NOMO-1 treated with DMSO at 0.1 percent for 48 hours (cell line): Measurements from ENCODE around the gene PCDHGA1.

Experiments
- DNase-seq: peaks from one replicate; lab custom pipeline; 2025; ENCODE audit not compliant: unreplicated experiment; lab: John Stamatoyannopoulos, UW

The PCDHGA1 gene

GRCh38 chr5:141512390-141512910, 182.1 kb downstream of the PCDHGA1 start:
- peak; percentile 9 for DNase-seq

- DNase-seq = no peak
Observed at GRCh38 chr5:141512911-141513626, 182.8 kb downstream of the PCDHGA1 start.

DNA sequence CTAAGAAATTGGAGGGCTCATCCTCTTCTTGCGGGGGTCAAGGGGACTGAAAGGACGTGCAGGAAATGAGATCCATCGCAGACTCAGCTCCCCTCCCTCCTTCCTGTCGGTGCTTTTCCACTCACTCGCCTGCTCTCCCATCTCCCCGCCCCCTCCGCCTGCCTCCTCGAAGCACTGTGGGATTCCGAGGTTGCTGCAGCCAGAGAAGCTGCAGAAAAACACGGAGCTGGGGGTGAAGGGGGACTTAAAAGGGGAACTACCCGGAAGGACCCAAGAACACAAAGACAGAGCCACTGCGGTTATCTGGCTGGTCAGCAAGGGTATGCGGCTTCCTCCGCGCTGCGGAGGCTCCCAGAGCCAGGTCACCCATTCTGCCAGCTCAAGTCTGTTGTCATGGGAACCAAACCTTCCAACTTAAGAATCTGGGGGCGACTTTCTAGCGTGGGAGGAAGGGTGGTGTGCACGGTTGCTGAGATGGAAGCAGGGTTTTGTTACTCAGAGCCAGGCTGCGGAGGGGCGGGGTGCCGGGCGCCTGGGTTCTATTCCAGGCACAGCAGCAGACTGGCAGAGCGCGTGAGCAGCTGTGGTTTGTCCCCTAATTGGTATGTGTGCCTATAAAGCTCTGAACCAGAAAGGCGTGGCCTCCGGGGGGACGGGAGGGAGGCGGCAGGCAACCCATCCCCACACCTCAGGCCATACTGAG, 183.5 kb downstream of the PCDHGA1 start:
- DNase-seq = no peak

DNA sequence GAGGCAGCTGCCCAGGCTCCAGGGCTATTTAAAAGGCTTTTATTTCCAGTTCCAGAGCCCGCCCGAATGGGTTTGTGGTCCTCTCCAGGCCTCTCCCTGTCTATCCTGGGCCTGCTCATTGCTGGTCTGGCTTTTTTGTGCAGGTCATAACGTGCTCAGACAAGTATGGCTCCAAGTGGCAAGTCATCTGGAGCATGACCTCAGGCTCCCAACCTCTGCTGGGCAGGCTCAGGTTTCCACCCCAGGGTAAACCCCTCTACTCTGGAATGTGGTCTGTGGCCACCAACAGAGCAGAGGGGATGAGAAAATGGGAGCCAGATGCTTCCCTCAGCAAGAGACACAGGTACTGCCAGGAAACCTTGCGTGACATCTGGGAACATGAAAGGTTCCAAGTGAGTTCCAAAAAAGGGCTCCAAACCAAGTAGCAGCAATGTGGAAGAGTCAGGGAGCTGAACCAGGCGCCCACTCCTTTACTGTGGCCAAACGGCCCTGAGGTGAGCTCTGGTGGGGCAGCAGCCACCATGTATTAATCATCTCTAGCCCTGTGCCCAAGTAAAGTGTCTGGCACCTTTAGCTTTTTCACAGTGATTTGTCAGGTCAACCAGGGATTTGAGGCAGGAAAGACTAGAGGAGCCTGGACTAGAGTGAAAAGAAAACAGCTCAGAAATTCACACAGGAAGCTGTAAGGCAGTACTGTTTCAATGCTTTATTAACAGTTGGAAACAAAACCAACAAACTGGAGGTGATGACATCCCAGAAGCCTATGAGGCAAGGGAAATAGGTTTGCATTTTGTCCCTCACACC, 184.2 kb downstream of the PCDHGA1 start:
- DNase-seq = no peak

- no peak for DNase-seq
Observed at GRCh38 chr5:141515141-141515540, 184.8 kb downstream of the PCDHGA1 start.

DNA sequence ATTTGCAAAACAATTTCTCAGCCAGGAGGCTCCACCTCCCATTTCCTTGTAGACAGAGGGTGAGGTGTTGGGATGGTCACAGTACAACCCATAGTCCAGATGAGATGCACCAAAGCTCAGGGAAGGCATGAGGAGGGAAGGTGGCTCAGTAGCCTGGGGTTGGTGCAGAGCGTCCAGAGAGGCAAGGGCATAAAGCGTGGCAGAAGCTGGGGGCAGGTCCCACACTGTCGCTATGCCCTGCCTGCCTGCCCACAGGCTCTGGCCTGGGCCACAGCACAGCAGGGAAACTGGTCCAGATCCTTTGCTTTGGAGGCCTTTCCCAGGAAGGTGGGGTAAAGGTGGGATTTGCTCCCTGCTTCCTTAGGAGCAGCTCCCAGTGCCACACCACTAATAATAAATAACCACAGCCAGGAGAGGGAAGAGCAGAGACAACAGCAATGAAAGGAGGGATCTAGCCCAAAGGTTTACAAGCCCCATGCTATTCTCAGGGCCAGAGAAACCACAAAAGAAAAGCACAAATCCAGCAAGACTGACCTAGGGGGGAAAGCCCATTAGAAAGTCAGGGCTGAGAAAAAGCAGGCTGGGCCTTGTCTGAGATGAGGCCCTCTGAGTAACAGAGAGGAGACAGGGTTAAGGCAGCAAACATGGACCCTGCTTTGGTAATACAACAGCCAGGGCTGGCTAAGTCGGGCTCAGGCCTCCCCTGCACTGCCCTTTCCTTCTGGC, 185.8 kb downstream of the PCDHGA1 start:
- DNase-seq = no peak

DNA sequence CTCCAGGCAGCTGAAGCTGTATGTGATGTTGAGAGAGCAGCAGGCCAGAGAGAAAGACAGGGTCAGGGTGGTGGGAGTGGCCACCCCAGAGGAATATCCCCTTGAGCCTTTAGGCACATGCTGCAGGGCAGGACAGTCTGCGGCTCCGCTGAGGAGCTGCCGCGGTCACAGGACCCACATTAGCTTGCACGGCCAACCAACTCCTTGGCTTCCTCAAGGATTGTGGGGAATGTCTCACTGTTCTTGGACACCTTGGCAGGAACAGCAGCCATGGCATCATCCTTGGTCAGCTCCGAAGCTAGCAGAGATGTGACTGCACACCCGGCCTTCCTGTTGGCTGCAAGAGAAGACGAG, 186.3 kb downstream of the PCDHGA1 start:
- DNase-seq = no peak

GRCh38 chr5:141517312-141517711, 187.0 kb downstream of the PCDHGA1 start:
- DNase-seq = no peak

DNA sequence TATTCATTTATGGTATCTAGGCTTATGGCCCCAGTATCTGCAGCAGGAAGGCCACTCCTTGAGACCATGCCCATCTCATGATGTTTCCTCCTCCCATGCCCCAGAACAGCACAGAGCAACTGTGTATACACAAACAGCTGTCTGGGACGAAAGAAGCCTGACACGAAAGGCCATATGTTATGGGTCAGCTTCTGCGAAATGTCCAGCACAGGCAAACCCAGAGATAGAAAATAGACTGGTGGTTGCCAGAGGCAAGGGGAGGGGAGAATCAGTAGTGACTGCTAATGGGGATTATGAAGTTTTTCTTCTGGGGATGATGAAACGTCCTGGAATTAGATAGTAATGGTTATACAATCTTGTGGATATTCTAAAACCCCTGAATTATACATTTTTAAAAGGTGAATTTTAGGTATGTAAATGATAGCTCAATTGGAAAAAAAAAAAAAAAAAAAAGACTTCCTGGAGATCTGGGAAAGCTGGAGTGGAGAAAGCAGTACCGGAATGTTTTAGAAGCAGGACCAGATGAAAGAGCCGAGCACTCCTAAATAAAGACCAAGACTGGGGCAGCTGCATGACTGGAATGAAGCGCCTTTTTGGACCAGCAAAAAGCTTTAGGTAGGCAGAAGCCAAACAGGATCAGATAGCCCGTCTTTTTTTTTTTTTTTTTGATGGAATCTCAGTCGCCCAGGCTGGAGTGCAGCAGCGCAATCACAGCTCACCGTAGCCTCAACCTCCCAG, 187.7 kb downstream of the PCDHGA1 start:
- DNase-seq = no peak

DNA sequence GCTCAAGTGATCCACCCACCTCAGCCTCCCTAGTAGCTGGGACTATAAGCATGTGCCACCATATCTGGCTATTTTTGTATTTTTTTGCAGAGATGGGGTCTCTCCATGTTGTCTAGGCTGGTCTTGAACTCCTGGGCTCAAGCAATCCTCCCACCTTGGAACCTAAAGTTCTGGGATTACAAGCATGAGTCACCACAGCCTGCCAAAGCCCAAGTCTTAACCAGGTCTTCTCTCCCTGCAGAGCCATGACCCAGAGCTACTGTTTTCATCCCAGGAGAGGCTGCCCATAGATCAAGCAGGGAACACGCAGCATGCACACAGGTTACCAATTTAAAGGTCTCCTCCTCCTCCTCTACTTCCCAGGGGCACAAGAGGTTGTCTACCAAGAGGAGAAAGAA, 188.3 kb downstream of the PCDHGA1 start:
- no peak for DNase-seq

- DNase-seq = peak; percentile 44
Observed at GRCh38 chr5:141519605-141520565, 189.6 kb downstream of the PCDHGA1 start.

DNA sequence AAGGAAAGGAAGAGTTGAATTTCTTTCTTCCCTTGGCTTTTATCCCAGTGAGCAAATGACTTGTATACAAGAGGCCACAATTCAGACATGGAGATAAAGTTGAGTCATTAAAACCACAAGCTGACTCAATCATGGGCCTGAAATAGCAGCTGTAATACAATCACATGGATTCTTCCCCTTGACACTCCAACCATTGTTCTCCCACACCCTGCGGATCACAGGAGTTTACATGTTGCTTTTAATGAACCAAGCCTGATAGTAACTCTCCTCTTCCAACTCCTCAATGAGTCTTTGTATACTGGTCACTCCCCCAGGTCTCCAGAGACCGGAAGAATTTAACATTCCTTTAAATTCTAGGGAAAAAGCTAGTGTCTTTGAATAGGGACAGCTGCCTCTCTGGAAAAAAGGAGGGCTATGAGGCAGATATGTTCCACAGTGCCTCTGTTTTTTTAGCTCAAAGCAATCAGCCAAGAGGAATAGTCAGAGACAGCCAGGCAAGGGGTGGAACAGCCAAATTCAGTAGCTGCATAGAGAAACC, 191.0 kb downstream of the PCDHGA1 start:
- DNase-seq = peak; percentile 91

GRCh38 chr5:141522301-141522700, 192.0 kb downstream of the PCDHGA1 start:
- DNase-seq = no peak

- no peak for DNase-seq
Observed at GRCh38 chr5:141523991-141524390, 193.7 kb downstream of the PCDHGA1 start.

DNA sequence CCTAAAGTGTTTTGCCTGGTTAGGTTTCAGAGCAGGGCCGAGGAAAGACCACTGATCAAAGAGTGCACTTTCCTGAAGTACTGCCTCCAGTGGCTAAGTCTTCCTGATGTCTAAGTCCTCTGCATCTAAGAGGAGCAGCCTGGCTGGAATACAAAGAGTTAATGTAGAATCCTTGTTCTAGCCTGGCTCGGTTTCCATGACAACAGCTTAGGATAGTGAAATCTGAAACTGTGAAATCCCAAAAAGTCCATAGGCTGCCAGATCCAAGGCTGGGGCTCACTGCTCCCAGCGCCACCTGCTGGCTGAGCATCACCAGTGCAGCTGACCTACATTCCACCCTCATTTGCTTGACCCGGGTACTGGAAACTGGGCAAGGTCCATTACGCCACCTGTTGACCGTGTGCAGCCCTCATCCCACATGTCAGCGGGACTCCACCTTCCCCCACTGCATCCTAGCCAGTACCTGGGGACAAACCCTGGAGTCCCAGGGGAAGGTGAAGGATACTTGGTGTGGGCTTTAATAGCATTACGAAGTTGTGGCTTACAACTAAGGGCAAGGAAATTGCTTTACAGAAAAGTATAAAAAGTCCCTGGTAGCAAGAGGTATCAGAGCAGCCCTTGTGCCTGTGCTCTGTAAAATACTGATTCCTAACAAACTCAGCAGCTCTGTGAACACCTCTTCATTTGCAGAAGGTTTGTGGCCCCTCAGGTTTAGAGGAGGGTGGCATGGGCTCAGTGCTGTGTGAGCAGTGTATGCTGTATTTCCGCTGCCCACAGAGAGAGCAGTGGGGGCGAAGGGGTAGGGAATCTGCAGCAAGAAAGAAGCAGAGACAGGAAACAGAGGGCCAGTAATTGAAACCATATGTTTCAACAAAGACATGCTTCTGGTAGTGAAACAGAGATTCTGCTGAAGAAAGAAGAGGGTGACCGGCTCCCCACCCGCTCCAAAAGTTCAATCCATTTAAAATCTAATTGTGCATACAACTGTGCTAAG, 194.6 kb downstream of the PCDHGA1 start:
- DNase-seq = peak; percentile 45

DNA sequence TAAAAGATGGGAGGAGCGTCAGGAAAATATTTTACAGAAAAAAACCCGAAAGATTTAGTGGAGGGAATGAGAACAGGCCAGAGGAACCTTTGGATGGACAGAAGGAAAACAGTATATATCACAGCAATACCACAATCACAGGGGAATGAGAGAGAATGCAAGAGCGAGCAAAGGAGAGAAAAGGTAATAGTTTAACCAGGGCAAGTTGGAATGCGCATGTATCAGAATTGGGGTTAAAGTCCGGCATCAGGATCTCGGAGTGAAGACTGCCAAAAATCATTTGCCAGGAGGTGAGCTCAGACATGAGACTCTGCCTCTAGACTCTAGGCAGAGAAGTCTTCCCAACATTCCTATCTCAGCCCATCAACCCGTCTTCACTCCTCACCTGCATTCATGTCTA, 195.3 kb downstream of the PCDHGA1 start:
- no peak for DNase-seq

GRCh38 chr5:141527426-141527825, 197.1 kb downstream of the PCDHGA1 start:
- DNase-seq = no peak
